Kidney capillary endothelial cell (primary cell): ENCODE data around the gene PIH1D2.
"Not testable (repeated sequence)": the region's sequence is repeated elsewhere in the genome, so short reads cannot be mapped to it uniquely, and the experiment has no call there.

Experiments
- DNase-seq: peaks from one replicate; pipeline ENCODE4 v3.0.0-alpha.2; 2018; ENCODE audit warnings: low spot score

Gene PIH1D2

GRCh38 chr11:112051768-112052167, 22.0 kb downstream of the PIH1D2 start:
- DNase-seq: no peak

DNA sequence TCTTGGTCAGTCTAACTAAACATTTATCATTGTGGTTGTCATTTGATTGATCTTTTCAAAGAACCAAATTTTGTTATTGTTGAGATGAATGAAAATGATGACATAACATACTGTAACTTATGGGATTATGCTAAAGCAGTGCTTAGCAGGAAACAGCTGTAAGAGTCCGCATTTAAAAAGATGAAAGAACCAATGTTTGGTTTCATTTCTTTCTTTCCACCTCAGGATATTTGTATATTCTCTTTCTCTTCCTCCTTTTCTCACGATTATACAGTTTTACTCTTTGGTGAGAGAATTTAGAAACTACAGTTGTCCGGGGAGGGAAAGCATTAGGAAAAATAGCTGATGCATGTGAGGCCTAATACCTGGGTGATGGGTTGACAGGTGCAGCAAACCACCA, 23.1 kb downstream of the PIH1D2 start:
- DNase-seq: no peak

DNA sequence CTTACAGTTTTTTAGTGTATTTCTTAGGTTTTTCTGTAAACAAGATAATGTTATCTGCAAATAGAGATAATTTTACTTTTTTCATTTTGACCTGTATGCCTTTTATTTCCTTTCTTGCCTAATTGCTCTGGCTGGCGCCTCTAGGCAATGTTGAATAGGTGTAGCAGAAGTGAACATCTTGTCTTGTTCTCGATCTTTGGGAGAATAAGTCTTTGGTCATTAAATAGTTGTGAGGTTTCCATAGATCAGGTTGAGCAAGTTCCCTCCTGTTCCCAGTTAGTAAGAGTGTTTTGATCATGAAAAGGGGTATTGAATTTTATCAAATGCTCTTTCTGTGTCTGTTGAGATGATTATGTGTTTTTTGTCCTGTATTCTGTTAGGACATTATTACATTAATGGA, 24.0 kb downstream of the PIH1D2 start:
- DNase-seq: no peak

DNA sequence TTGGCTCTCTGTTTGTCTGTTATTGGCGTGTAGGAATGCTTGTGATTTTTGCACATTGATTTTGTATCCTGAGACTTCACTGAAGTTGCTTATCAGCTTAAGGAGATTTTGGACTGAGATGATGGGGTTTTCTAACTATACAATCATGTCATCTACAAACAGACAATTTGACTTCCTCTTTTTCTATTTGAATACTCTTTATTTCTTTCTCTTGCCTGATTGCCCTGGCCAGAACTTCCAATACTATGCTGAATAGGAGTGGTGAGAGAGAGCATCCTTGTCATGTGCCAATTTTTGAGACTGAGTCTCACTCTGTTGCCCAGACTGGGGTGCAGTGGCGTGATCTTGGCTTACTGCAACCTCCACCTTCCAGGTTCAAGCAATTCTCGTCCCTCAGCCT, 25.6 kb downstream of the PIH1D2 start:
- DNase-seq: not testable (repeated sequence)

- DNase-seq: not testable (repeated sequence)
These were observed 27.2 kb downstream of the PIH1D2 start for GRCh38 chr11:112046647-112047046.

- DNase-seq: no peak
These were observed 28.9 kb downstream of the PIH1D2 start for GRCh38 chr11:112044961-112045360.

- DNase-seq: no peak
These were observed 30.9 kb downstream of the PIH1D2 start for GRCh38 chr11:112042961-112043304.

GRCh38 chr11:112042161-112042960, 31.5 kb downstream of the PIH1D2 start:
- peak; percentile 35 for DNase-seq

- no peak for DNase-seq
These were observed 36.3 kb downstream of the PIH1D2 start for GRCh38 chr11:112037527-112037926.

- DNase-seq: no peak
These were observed 39.9 kb downstream of the PIH1D2 start for GRCh38 chr11:112033902-112034301.

GRCh38 chr11:112029460-112029859, 44.4 kb downstream of the PIH1D2 start:
- no peak for DNase-seq

DNA sequence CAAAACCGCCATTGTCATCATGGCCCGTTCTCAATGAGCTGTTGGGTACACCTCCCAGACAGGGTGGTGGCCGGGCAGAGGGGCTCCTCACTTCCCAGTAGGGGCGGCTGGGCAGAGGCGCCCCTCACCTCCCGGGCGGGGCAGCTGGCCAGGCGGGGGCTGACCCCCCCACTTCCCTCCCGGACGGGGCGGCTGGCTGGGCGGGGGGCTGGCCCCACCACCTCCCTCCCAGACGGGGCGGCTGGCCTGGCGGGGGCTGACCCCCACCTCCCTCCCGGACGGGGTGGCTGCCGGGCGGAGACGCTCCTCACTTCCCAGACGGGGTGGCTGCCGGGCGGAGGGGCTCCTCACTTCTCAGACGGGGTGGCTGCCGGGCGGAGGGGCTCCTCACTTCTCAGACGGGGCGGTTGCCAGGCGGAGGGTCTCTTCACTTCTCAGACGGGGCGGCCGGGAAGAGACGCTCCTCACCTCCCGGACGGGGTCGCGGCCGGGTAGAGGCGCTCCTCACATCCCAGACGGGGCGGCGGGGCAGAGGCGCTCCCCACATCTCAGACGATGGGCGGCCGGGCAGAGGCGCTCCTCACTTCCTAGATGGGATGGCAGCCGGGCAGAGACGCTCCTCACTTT, 46.9 kb downstream of the PIH1D2 start:
- DNase-seq: not testable (repeated sequence)

- DNase-seq: peak; percentile 15
These were observed 48.1 kb downstream of the PIH1D2 start for GRCh38 chr11:112025707-112026106.

DNA sequence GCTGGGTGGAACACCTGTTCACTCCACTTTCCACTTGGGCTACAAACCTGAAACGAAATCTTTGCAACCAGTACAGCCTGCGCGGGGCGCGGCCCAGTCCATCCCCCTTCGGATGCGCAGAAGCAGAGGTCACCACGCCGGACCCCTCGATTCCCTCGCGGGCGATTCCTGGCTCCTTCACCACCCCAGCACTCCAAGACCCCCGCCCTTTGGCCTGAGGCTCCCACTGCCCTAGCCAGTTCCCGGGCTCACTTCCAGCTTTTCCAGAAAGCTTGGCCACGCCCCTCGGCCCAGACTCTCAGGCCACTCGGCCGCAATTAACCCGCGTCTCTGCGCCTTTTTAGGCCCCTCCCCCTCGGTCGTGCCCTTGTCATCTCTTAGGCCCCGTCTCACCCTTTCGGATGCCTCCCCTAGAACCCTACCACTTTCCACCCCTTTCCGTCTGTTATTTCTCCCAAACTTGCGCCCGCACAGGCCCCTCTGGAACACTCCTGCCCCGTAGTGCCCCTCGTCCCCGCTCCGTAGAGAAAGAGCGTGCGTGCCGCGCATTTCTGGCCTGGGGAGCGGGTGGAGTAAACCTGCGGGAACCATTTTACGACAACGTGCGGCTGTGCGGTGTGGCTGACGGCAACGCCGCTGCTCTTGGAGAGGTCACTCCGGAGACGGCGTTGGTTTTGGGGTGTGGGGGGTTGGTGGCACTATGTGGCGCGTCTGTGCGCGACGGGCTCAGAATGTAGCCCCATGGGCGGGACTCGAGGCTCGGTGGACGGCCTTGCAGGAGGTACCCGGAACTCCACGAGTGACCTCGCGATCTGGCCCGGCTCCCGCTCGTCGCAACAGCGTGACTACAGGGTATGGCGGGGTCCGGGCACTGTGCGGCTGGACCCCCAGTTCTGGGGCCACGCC, 48.8 kb downstream of the PIH1D2 start, which contains the start of gene DLAT:
TSS of gene DLAT (plus strand) at position 636 of the 906 bp plus-strand sequence. CDS start at position 701, 65 bp downstream.
- DNase-seq: peak; percentile 79

- no peak for DNase-seq
These were observed 49.5 kb downstream of the PIH1D2 start for GRCh38 chr11:112024178-112024772.

DNA sequence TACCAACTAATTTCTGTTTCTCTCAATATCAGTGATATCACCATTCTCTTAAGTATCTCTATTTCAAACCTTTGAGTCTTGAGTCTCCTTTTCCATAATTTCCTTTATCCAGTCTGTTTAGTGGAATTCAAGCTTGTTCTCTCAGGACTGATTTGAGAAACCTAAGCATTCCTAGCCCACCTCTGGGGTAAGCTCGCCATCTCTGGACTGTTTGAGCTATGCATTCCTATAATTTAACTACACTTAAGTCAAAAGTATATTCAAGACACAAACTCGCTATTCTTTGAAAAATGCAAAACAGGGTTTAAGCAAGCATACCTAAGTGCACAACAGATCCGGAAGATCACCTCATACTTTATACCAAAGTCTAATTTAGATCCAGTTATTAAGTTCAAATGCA, 50.7 kb downstream of the PIH1D2 start:
- DNase-seq: no peak

DNA sequence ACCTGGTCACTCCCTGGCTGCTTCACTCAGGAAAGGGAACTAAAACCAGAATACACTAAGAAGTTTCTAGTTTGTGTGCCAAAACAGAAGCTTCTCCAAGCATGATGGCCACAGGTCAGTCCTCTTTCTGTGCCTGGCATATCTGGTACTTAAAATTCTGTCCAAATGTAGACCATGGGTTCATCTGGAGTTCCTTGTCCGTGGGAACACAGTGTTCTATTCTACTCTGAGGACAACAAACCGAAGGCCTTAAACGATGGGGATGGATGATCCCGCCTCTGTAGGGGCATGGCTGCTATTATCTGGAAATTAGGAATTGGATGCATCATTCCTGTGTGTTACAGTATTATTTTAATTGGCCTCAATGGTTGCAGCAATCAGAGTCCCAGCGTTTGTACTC, 54.8 kb downstream of the PIH1D2 start:
- no peak for DNase-seq
